Germinal center (tissue), 1 donor: ENCODE results near the gene C10orf67.

Source experiments
- DNase-seq: peaks from one replicate; pipeline ENCODE4 v3.0.0; 2012; ENCODE audit warnings: mixed read lengths, low spot score

Gene C10orf67

GRCh38 chr10:23196915-23197314 is 147.7 kb downstream of the C10orf67 start:
- no peak for DNase-seq

GRCh38 chr10:23195846-23196600 is 148.6 kb downstream of the C10orf67 start:
- no peak for DNase-seq

GRCh38 chr10:23194966-23195845 is 149.4 kb downstream of the C10orf67 start:
- no peak for DNase-seq

GRCh38 chr10:23194471-23194965 is 150.1 kb downstream of the C10orf67 start:
- DNase-seq = no peak

GRCh38 chr10:23193435-23194074 is 151.0 kb downstream of the C10orf67 start:
- DNase-seq = no peak

GRCh38 chr10:23192712-23193434 is 151.7 kb downstream of the C10orf67 start:
- DNase-seq = no peak

- DNase-seq = no peak
These were observed 152.6 kb downstream of the C10orf67 start, which contains the start of gene PTF1A for GRCh38 chr10:23191764-23192711. Gene PTF1A, plus strand, starts transcription at chr10:23192312. Its CDS starts 219 bp downstream, at chr10:23192531.

GRCh38 chr10:23190872-23191763 is 153.5 kb downstream of the C10orf67 start:
- no peak for DNase-seq

- no peak for DNase-seq
These were observed 155.6 kb downstream of the C10orf67 start for GRCh38 chr10:23189024-23189423.

GRCh38 chr10:23187155-23187554 is 157.4 kb downstream of the C10orf67 start:
- DNase-seq = no peak

- DNase-seq = no peak
These were observed 157.9 kb downstream of the C10orf67 start for GRCh38 chr10:23186697-23187096.

- DNase-seq = no peak
These were observed 158.4 kb downstream of the C10orf67 start for GRCh38 chr10:23186178-23186577.

- DNase-seq = no peak
These were observed 169.6 kb downstream of the C10orf67 start for GRCh38 chr10:23174977-23175512.

GRCh38 chr10:23174074-23174976 is 170.3 kb downstream of the C10orf67 start:
- DNase-seq = no peak

- no peak for DNase-seq
These were observed 171.2 kb downstream of the C10orf67 start for GRCh38 chr10:23173214-23174073.

GRCh38 chr10:23172429-23173213 is 172.0 kb downstream of the C10orf67 start:
- no peak for DNase-seq
